PC-9 (cell line): Measurements from ENCODE around the gene XPA. TPM values are rescaled to one million over a fixed set of nuclear protein-coding genes. Genes with fewer than 3 reads are reported as not detected.

Experiments
- BruUV-seq: library from RNA; stranded (reverse); fragments of 400-500 nt; replicated peaks from 2 replicates; lab custom pipeline; 2021; lab: Mats Ljungman, UMichigan
- CTCF ChIA-PET: fragments of 300-600 bp; sonication (Branson Sonifier 250); formaldehyde crosslinking; loops from one replicate; lab custom pipeline; 2022; ENCODE audit warnings: antibody characterized with exemption; lab: Charles Lee
- POLR2A ChIA-PET: fragments of 300-600 bp; sonication (Branson Sonifier 250); formaldehyde crosslinking; loops from one replicate; lab custom pipeline; 2022; ENCODE audit warnings: antibody characterized with exemption; ENCODE audit not compliant: unreplicated experiment; lab: Charles Lee
- DNase-seq, 2 experiments: peaks; one replicate each; pipeline versions ENCODE4 v3.0.0 to v3.0.0-alpha.2; 2015 to 2022; ENCODE audit warnings: mixed read lengths in 1 of 2
- H2AFZ ChIP-seq: fragments of 200-600 bp; sonication (generic); 2 replicates; pipeline ENCODE4 v1.8.1; 2017; ENCODE audit warnings: antibody characterized with exemption
- H3F3A ChIP-seq: fragments of 200-600 bp; sonication (generic); 2 replicates; pipeline ENCODE4 v1.8.1; 2017; ENCODE audit warnings: antibody characterized with exemption, mild to moderate bottlenecking, low read depth; ENCODE audit not compliant: insufficient read depth
- H3K27ac ChIP-seq: fragments of 200-600 bp; sonication (generic); 2 replicates; pipeline ENCODE4 v1.6.1; 2016; ENCODE audit warnings: mixed run types
- H3K27me3 ChIP-seq: fragments of 200-600 bp; sonication (generic); 2 replicates; pipeline ENCODE4 v1.6.1; 2016; ENCODE audit warnings: low read depth, mixed run types; ENCODE audit not compliant: insufficient read depth
- H3K36me3 ChIP-seq: fragments of 200-600 bp; sonication (generic); 2 replicates; pipeline ENCODE4 v1.6.1; 2016; ENCODE audit warnings: low read depth, mixed run types
- H3K4me1 ChIP-seq: fragments of 200-600 bp; sonication (generic); replicated peaks from 2 replicates; pipeline ENCODE4 v1.6.1; 2016; ENCODE audit warnings: mixed run types; ENCODE audit not compliant: insufficient read depth
- H3K4me2 ChIP-seq: fragments of 200-600 bp; sonication (generic); 2 replicates; pipeline ENCODE4 v1.6.1; 2017; ENCODE audit warnings: mixed run types
- H3K4me3 ChIP-seq: fragments of 200-600 bp; sonication (generic); 2 replicates; pipeline ENCODE4 v1.6.1; 2016; ENCODE audit warnings: mixed run types
- H3K79me2 ChIP-seq: fragments of 200-600 bp; sonication (generic); 2 replicates; pipeline ENCODE4 v1.6.1; 2017; ENCODE audit warnings: low read depth, mixed run types
- H3K9me2 ChIP-seq: fragments of 200-600 bp; sonication (generic); 2 replicates; pipeline ENCODE4 v1.8.1; 2017; ENCODE audit warnings: mild to moderate bottlenecking; ENCODE audit not compliant: insufficient read depth
- H3K9me3 ChIP-seq: fragments of 200-600 bp; sonication (generic); 2 replicates; pipeline ENCODE4 v1.8.1; 2016; ENCODE audit warnings: low read depth; ENCODE audit not compliant: insufficient read depth
- H4K20me1 ChIP-seq: fragments of 200-600 bp; sonication (generic); 2 replicates; pipeline ENCODE4 v1.8.1; 2017; ENCODE audit not compliant: insufficient read depth
- EZH2 ChIP-seq: fragments of 200-600 bp; sonication (generic); IDR thresholded peaks from 2 replicates; pipeline ENCODE4 v1.8.0; 2017; ENCODE audit warnings: antibody characterized with exemption, low read depth
- intact Hi-C: fragments of 100-400 bp; cut with micrococcal nuclease; formaldehyde crosslinking; loops from one replicate; pipeline ENCODE4 v1.10.0; 2022; ENCODE audit not compliant: unreplicated experiment
- total RNA-seq: library from RNA; stranded (reverse); gene quantifications from 2 replicates; pipeline ENCODE4 v1.2.3, GENCODE V29; 2021
- TF ChIP-seq, protein P1 (sequence below): fragments of 200-600 bp; sonication (generic); conservative IDR thresholded peaks from 2 replicates; pipeline ENCODE4 v1.6.1; 2017; ENCODE audit warnings: mixed run types, antibody characterized with exemption, mild to moderate bottlenecking, moderate library complexity

Gene XPA
- total RNA-seq, 1 experiment from 2014 or later, result 17.4 TPM

DNA sequence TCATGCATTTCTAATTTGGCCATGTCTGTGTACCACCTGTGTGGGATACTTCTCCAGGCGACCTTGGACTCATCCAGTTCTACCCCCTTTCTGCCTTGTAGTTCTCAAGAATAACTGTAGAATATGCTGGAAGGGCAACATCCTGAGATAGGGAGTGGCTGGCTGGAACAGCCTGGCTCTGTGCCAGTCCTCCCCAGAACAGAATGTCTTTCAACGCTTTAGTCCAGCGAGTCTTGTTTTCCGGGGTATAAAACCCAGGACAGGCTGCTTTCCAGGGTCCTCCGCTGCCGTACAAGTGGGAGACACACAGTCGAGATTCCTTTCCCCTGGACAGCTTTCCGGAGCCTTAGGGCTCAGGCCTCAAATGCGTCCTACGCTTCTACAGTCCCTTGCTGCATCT, 45.4 kb upstream of the XPA start:
- no TSS peak for BruUV-seq
- intact Hi-C loops, result no loop called here
- no peaks in the 10 kb centered on the region for H3K9me3 ChIP-seq
- H3K9me2 ChIP-seq, result no peaks in the 10 kb centered on the region
- ChIA-PET CTCF (no interaction called here), POLR2A (no interaction called here)
- no peak for DNase-seq
- H3K36me3 ChIP-seq, result no peaks in the 10 kb centered on the region
- no peaks in the 10 kb centered on the region for H3F3A ChIP-seq
- no peak overlapping the region for H3K4me2 ChIP-seq
- no peak overlapping the region for H3K4me3 ChIP-seq
- no peak overlapping the region for H2AFZ ChIP-seq
- H3K27ac ChIP-seq, result no peak overlapping the region
- no peaks in the 10 kb centered on the region for H4K20me1 ChIP-seq
- no peaks in the 10 kb centered on the region for H3K27me3 ChIP-seq
- H3K79me2 ChIP-seq, result no peaks in the 10 kb centered on the region
- no peak for TF ChIP-seq EZH2
- TF ChIP-seq, protein P1, sequence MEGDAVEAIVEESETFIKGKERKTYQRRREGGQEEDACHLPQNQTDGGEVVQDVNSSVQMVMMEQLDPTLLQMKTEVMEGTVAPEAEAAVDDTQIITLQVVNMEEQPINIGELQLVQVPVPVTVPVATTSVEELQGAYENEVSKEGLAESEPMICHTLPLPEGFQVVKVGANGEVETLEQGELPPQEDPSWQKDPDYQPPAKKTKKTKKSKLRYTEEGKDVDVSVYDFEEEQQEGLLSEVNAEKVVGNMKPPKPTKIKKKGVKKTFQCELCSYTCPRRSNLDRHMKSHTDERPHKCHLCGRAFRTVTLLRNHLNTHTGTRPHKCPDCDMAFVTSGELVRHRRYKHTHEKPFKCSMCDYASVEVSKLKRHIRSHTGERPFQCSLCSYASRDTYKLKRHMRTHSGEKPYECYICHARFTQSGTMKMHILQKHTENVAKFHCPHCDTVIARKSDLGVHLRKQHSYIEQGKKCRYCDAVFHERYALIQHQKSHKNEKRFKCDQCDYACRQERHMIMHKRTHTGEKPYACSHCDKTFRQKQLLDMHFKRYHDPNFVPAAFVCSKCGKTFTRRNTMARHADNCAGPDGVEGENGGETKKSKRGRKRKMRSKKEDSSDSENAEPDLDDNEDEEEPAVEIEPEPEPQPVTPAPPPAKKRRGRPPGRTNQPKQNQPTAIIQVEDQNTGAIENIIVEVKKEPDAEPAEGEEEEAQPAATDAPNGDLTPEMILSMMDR, result no peak
- peaks cover 9% of the 10 kb centered on the region for H3K4me1 ChIP-seq

DNA sequence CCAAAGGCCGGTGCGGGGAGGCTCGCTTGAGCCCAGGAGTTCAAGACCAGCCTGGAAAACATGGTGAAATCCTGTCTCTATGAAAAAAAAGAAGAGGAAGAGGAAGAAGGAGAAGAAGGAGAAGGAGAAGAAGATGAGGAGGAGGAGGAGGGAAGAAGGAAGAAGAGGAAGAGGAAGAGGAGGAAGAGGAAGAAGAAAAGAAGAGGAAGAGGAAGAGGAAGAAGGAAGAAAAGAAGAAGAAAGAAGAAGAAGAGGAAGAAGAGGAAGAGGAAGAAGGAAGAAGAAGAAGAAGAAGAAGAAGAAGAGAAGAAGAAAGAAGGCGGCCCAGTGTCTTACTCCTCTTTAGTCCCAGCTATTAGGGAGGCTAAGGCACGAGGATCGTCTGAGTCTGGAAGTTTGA, 44.8 kb upstream of the XPA start:
- no peak overlapping the region for H2AFZ ChIP-seq
- H3K4me2 ChIP-seq, result no peak overlapping the region
- no peaks in the 10 kb centered on the region for H4K20me1 ChIP-seq
- H3F3A ChIP-seq, result no peaks in the 10 kb centered on the region
- no peak overlapping the region for H3K27ac ChIP-seq
- H3K36me3 ChIP-seq, result no peaks in the 10 kb centered on the region
- no TSS peak for BruUV-seq
- ChIA-PET CTCF (no interaction called here), POLR2A (no interaction called here)
- no peak for TF ChIP-seq EZH2
- TF ChIP-seq, protein P1, result no peak
- H3K27me3 ChIP-seq, result no peaks in the 10 kb centered on the region
- intact Hi-C loops, result loop anchor here (1.0 kb wide), 1 partner anchor 28 kb away; no protein-coding TSS in a partner anchor
- DNase-seq, result no peak
- peaks cover 3% of the 10 kb centered on the region for H3K4me1 ChIP-seq
- no peaks in the 10 kb centered on the region for H3K79me2 ChIP-seq
- H3K4me3 ChIP-seq, result no peak overlapping the region
- no peaks in the 10 kb centered on the region for H3K9me2 ChIP-seq
- no peaks in the 10 kb centered on the region for H3K9me3 ChIP-seq

DNA sequence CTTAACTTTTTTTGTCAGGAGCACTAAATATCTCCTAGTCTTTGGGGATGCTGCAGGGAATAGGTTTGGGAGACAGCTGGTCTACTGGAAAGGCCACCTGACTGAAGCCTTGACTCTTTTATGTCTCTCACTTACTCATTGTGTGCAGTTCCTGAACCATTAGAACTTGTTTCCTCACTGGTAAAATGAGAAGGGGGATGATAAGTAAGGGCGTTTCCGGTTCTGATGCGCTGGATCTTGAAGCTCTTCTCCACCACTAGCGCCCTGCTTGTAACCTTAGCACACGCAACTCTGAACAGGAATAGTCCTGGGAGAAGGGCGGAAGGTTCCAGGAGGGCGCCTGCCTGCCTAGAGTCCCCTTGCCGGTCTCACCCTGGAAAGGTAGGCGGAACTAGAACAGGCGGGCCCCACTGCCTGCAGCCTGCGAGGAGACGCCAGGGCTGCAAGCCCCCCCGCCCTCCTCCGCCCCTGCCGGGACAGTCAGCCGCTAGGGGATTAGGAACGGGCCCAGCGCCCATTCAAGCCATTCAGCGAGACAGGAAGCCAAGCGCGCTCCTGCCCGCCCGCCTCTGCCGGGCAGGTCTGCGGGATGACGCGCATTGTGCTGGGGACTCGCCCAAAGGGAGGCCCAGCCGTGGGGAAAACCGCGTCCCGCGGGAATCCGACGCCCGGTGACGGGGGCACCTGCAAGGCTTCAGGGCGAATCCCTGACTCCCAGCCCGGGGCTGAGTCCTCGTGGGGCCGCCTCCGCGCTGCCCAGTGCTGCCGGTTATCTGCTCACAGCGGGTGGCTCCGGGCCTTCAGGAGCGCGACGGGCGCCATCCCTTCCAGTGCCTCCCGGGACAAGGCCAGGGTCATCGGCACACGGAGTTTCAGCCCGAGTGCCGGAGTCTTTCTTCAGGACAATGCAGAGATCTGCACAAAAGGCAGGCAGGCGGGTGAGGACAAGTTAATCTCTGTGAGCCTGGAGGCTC, 44.0 kb upstream of the XPA start:
- CTCF ChIA-PET, result no interaction called here
- Histone ChIP-seq H4K20me1 (no peaks in the 10 kb centered on the region), H3K27ac (no peak overlapping the region), H3K9me3 (no peaks in the 10 kb centered on the region), H3K36me3 (no peaks in the 10 kb centered on the region), H3K4me2 (no peak overlapping the region), H3F3A (no peaks in the 10 kb centered on the region), H3K9me2 (no peaks in the 10 kb centered on the region), H3K79me2 (no peaks in the 10 kb centered on the region), H3K4me1 (no peaks in the 10 kb centered on the region), H2AFZ (no peak overlapping the region), H3K27me3 (no peaks in the 10 kb centered on the region), H3K4me3 (no peak overlapping the region)
- no peak for TF ChIP-seq EZH2
- TF ChIP-seq, protein P1, result no peak
- POLR2A ChIA-PET, result interaction anchor here (0.6 kb wide), 1 partner anchor 14 kb away, joined by 3 read pairs; no protein-coding TSS in a partner anchor
- BruUV-seq, result TSS peak; percentile 54
- intact Hi-C loops, result loop anchor here (1.0 kb wide), 1 partner anchor 27 kb away; no protein-coding TSS in a partner anchor
- DNase-seq, result peak in 1 of 2 experiments; percentile 82
